Ascending aorta (tissue), 2 donors: ENCODE results near the gene NUTF2. TPM values are rescaled to one million over a fixed set of nuclear protein-coding genes. Genes with fewer than 3 reads are reported as not detected.
A peak's percentile ranks its signal among the peaks of the same experiment; 100 is the strongest.

ENCODE experiments used
- DNase-seq, 2 donors: peaks; one replicate each; pipeline ENCODE4 v3.0.0-alpha.2; 2019; ENCODE audit warnings: low spot score in 2 of 2
- H3K27ac ChIP-seq, 2 donors: fragments of 200-600 bp; sonication (generic); one replicate each; pipeline ENCODE4 v1.5.1; 2016 to 2017; ENCODE audit warnings: mild to moderate bottlenecking in 1 of 2
- H3K27me3 ChIP-seq: fragments of 200-600 bp; sonication (generic); one replicate; pipeline ENCODE4 v1.5.1; 2017
- H3K36me3 ChIP-seq, 2 donors: fragments of 200-600 bp; sonication (generic); one replicate each; pipeline ENCODE4 v1.5.1; 2016
- H3K4me1 ChIP-seq, 2 donors: fragments of 200-600 bp; sonication (generic); one replicate each; pipeline ENCODE4 v1.5.1; 2016 to 2017; ENCODE audit warnings: mild to moderate bottlenecking in 1 of 2
- H3K4me3 ChIP-seq, 2 donors: fragments of 200-600 bp; sonication (generic); one replicate each; pipeline ENCODE4 v1.5.1; 2016 to 2017; ENCODE audit warnings: mild to moderate bottlenecking in 1 of 2
- H3K9me3 ChIP-seq, 2 donors: fragments of 200-600 bp; sonication (generic); one replicate each; pipeline ENCODE4 v1.5.1; 2016
- CTCF ChIP-seq, 3 experiments: fragments of 200-600 bp in 2 of 3; fragments of 450-650 bp in 1 of 3; sonication (generic) in 2 of 3; IDR thresholded peaks; one replicate each; pipeline ENCODE4 v1.5.1; 2016 to 2019; ENCODE audit warnings: antibody characterized with exemption in 3 of 3, mild to moderate bottlenecking in 1 of 3, moderate library complexity in 1 of 3
- intact Hi-C: fragments of 100-400 bp; cut with DNase I; formaldehyde crosslinking; loops from one replicate; pipeline ENCODE4 v1.15.1; 2023
- total RNA-seq: library from RNA; depleted of rRNA; stranded (reverse); fragments of >200 nt; gene quantifications from one replicate; pipeline ENCODE4 v1.1.0, GENCODE V29; 2016

Gene NUTF2
- total RNA-seq, 1 donor from 2014 or later: 156 TPM

- Histone ChIP-seq H3K4me3 (no peak overlapping the region), H3K27me3 (no peaks in the 10 kb centered on the region), H3K27ac (no peak overlapping the region), H3K9me3 (no peaks in the 10 kb centered on the region), H3K4me1 (peaks cover 7 to 13% of the 10 kb centered on the region in 2 donors), H3K36me3 (peaks cover 7 to 16% of the 10 kb centered on the region in 2 donors)
- intact Hi-C loops: no loop called here
- no peak for DNase-seq
- TF ChIP-seq CTCF (IDR thresholded peaks at IDR 0.05): no peak
Observed at GRCh38 chr16:67888331-67888730, 41.6 kb downstream of the NUTF2 start.

GRCh38 chr16:67892375-67892774 is 45.6 kb downstream of the NUTF2 start:
- intact Hi-C loops: loop anchor here (2.0 kb wide), 1 partner anchor 46 kb away; the partner anchor contains the start of genes CENPT and NUTF2
- H3K4me1 ChIP-seq: peaks cover 15 to 35% of the 10 kb centered on the region in 2 donors
- no peak for DNase-seq
- no peaks in the 10 kb centered on the region for H3K36me3 ChIP-seq
- no peak overlapping the region for H3K27ac ChIP-seq
- no peaks in the 10 kb centered on the region for H3K27me3 ChIP-seq
- no peaks in the 10 kb centered on the region for H3K9me3 ChIP-seq
- TF ChIP-seq CTCF (IDR thresholded peaks at IDR 0.05): no peak
- H3K4me3 ChIP-seq: peak overlapping the region; percentile 99 to 100

GRCh38 chr16:67892899-67893742 is 46.4 kb downstream of the NUTF2 start, which contains the start of gene PSKH1:
PSKH1 (plus strand) TSS chr16:67893254; CDS start chr16:67908750, 15,496 bp downstream.
- TF ChIP-seq CTCF (IDR thresholded peaks at IDR 0.05): no peak
- Histone ChIP-seq H3K4me3 (peak within 1 kb of the TSS; percentile 99 to 100), H3K27ac (peak within 1 kb of the TSS; percentile 96 to 99), H3K36me3 (no peaks in the 10 kb centered on the region), H3K9me3 (no peaks in the 10 kb centered on the region), H3K27me3 (no peaks in the 10 kb centered on the region), H3K4me1 (peaks cover 19 to 43% of the 10 kb centered on the region in 2 donors)
- peak; percentile 82 to 98 for DNase-seq
- intact Hi-C loops: loop anchor here (1.0 to 2.0 kb wide), 2 partner anchors 42 to 46 kb away; partner anchors contain the start of genes CENPT and NUTF2

- Histone ChIP-seq H3K27ac (peak overlapping the region; percentile 96 to 99), H3K4me1 (peaks cover 19 to 44% of the 10 kb centered on the region in 2 donors), H3K9me3 (no peaks in the 10 kb centered on the region), H3K27me3 (no peaks in the 10 kb centered on the region), H3K36me3 (no peaks in the 10 kb centered on the region), H3K4me3 (peak overlapping the region; percentile 99 to 100)
- intact Hi-C loops: loop anchor here (1.0 to 2.0 kb wide), 2 partner anchors 41 to 47 kb away; partner anchors contain the start of genes CENPT and NUTF2
- DNase-seq: no peak
- no peak for TF ChIP-seq CTCF (IDR thresholded peaks at IDR 0.05)
Observed at GRCh38 chr16:67893743-67894399, 47.1 kb downstream of the NUTF2 start.

- H3K9me3 ChIP-seq: no peaks in the 10 kb centered on the region
- DNase-seq: peak; percentile 24 to 91
- intact Hi-C loops: no loop called here
- peaks cover 0 to 5% of the 10 kb centered on the region in 2 donors for H3K36me3 ChIP-seq
- H3K4me1 ChIP-seq: peaks cover 19 to 44% of the 10 kb centered on the region in 2 donors
- no peaks in the 10 kb centered on the region for H3K27me3 ChIP-seq
- H3K4me3 ChIP-seq: no peak overlapping the region
- peak overlapping the region; percentile 66 to 78 for H3K27ac ChIP-seq
- no peak for TF ChIP-seq CTCF (IDR thresholded peaks at IDR 0.05)
Observed at GRCh38 chr16:67897231-67897630, 50.5 kb downstream of the NUTF2 start.
